OCI-LY7 (cell line): Measurements from ENCODE around the gene SMARCC1. TPM values are rescaled to one million over a fixed set of nuclear protein-coding genes. Genes with fewer than 3 reads are reported as not detected.
A peak's percentile ranks its signal among the peaks of the same experiment; 100 is the strongest.

ENCODE experiments used
- BruUV-seq: library from RNA; stranded (reverse); fragments of 400-500 nt; replicated peaks from 2 replicates; lab custom pipeline; 2021; lab: Mats Ljungman, UMichigan
- CTCF ChIA-PET: fragments of 300-600 bp; sonication (Branson Sonifier 250); formaldehyde crosslinking; loops from one replicate; lab custom pipeline; 2022; ENCODE audit warnings: antibody characterized with exemption; ENCODE audit not compliant: unreplicated experiment; lab: Charles Lee
- POLR2A ChIA-PET: fragments of 300-600 bp; sonication (Branson Sonifier 250); formaldehyde crosslinking; loops from one replicate; lab custom pipeline; 2022; ENCODE audit warnings: antibody characterized with exemption; lab: Charles Lee
- DNase-seq: peaks from one replicate; pipeline ENCODE4 v3.0.0-alpha.2; 2015; ENCODE audit warnings: low spot score
- H2AFZ ChIP-seq: fragments of 200-600 bp; sonication (generic), shearing (Covaris generic); 2 replicates; pipeline ENCODE4 v1.6.1; 2014; ENCODE audit warnings: mild to moderate bottlenecking, antibody characterized with exemption, low read length, moderate library complexity
- H3K27ac ChIP-seq: fragments of 200-600 bp; sonication (generic); 2 replicates; pipeline ENCODE4 v1.5.1; 2014; ENCODE audit warnings: mixed run types, low read depth, mild to moderate bottlenecking, moderate library complexity, low read length, inconsistent platforms; ENCODE audit not compliant: poor library complexity, severe bottlenecking
- H3K36me3 ChIP-seq: fragments of 200-600 bp; sonication (generic); 2 replicates; pipeline ENCODE4 v1.6.1; 2014; ENCODE audit warnings: mild to moderate bottlenecking, antibody characterized with exemption, low read length, moderate library complexity, mixed read lengths; ENCODE audit not compliant: insufficient read depth
- H3K4me1 ChIP-seq: fragments of 200-600 bp; sonication (generic); 2 replicates; pipeline ENCODE4 v1.5.1; 2014; ENCODE audit warnings: mild to moderate bottlenecking, low read length; ENCODE audit not compliant: insufficient read depth, poor library complexity, severe bottlenecking
- H3K4me2 ChIP-seq: fragments of 200-600 bp; sonication (generic); 2 replicates; pipeline ENCODE4 v1.6.1; 2014; ENCODE audit warnings: mild to moderate bottlenecking, low read length
- H3K4me3 ChIP-seq: fragments of 200-600 bp; sonication (generic); 2 replicates; pipeline ENCODE4 v1.5.1; 2014; ENCODE audit warnings: mild to moderate bottlenecking, low read depth, low read length; ENCODE audit not compliant: poor library complexity, severe bottlenecking
- H3K79me2 ChIP-seq: fragments of 200-600 bp; sonication (generic); 2 replicates; pipeline ENCODE4 v1.6.1; 2016; ENCODE audit warnings: low read depth, mild to moderate bottlenecking, low read length, moderate library complexity, mixed read lengths; ENCODE audit not compliant: insufficient read depth
- H3K9me2 ChIP-seq: fragments of 200-600 bp; sonication (generic); 2 replicates; pipeline ENCODE4 v1.6.1; 2016; ENCODE audit warnings: mild to moderate bottlenecking, low read length, mixed read lengths; ENCODE audit not compliant: insufficient read depth
- H3K9me3 ChIP-seq: fragments of 200-600 bp; sonication (generic); 2 replicates; pipeline ENCODE4 v1.6.1; 2014; ENCODE audit warnings: mild to moderate bottlenecking, mixed run types, low read length, mixed read lengths
- H4K20me1 ChIP-seq: fragments of 200-600 bp; sonication (generic); 2 replicates; pipeline ENCODE4 v1.6.1; 2014; ENCODE audit warnings: mild to moderate bottlenecking, antibody characterized with exemption, low read length, moderate library complexity, mixed read lengths; ENCODE audit not compliant: insufficient read depth
- CTCF ChIP-seq: fragments of 200-600 bp; sonication (generic); conservative IDR thresholded peaks from 2 replicates; pipeline ENCODE4 v1.5.1; 2014; ENCODE audit warnings: mild to moderate bottlenecking, antibody characterized with exemption, low read length, moderate library complexity, mixed read lengths
- EZH2phosphoT487 ChIP-seq: fragments of 200-600 bp; sonication (generic); IDR thresholded peaks from 2 replicates; pipeline ENCODE4 v1.6.1; 2018; ENCODE audit warnings: low read depth, borderline replicate concordance, mild to moderate bottlenecking, mixed run types, antibody characterized with exemption, low read length, moderate library complexity, mixed read lengths
- intact Hi-C: fragments of 100-400 bp; cut with micrococcal nuclease; formaldehyde crosslinking; loops from one replicate; pipeline ENCODE4 v1.10.0; 2022; ENCODE audit not compliant: unreplicated experiment
- total RNA-seq, 2 experiments: library from RNA; depleted of rRNA in 1 of 2; stranded (reverse); fragments of >200 nt in 1 of 2; shearing (Covaris generic) in 1 of 2; gene quantifications; 2 replicates each; pipeline ENCODE4 v1.2.3, GENCODE V29; 2014 to 2022

Gene SMARCC1
- total RNA-seq, 2 experiments from 2014 or later, result 83.2 to 176 TPM

GRCh38 chr3:47802734-47803479 lies 21.2 kb upstream of the SMARCC1 start, which contains the start of gene DHX30:
Gene DHX30, plus strand, starts transcription at chr3:47803138. Its CDS starts 7,546 bp downstream, at chr3:47810684.
- peak; percentile 88 for DNase-seq
- POLR2A ChIA-PET, result no interaction called here
- Histone ChIP-seq H3K4me2 (peak within 1 kb of the TSS; percentile 94), H3K27ac (peak within 1 kb of the TSS; percentile 69), H3K79me2 (peaks cover 12% of the 10 kb centered on the region), H3K4me1 (peaks cover 8% of the 10 kb centered on the region), H3K9me3 (no peaks in the 10 kb centered on the region), H3K9me2 (no peaks in the 10 kb centered on the region), H3K4me3 (peak within 1 kb of the TSS; percentile 90), H3K36me3 (peaks cover 12% of the 10 kb centered on the region), H4K20me1 (no peaks in the 10 kb centered on the region), H2AFZ (peak within 1 kb of the TSS; percentile 97)
- CTCF ChIA-PET, result no interaction called here
- intact Hi-C loops, result loop anchor here (5.0 kb wide), 1 partner anchor 281 kb away; no protein-coding TSS in a partner anchor
- no TSS peak for BruUV-seq
- TF ChIP-seq CTCF (no peak), EZH2phosphoT487 (no peak)

- Histone ChIP-seq H3K9me2 (no peaks in the 10 kb centered on the region), H3K36me3 (no peaks in the 10 kb centered on the region), H3K27ac (no peak overlapping the region), H2AFZ (no peak overlapping the region), H3K4me3 (no peak overlapping the region), H3K9me3 (no peaks in the 10 kb centered on the region), H3K79me2 (peaks cover 12% of the 10 kb centered on the region), H3K4me2 (no peak overlapping the region), H4K20me1 (no peaks in the 10 kb centered on the region), H3K4me1 (peaks cover 8% of the 10 kb centered on the region)
- intact Hi-C loops, result loop anchor here (5.0 kb wide), 1 partner anchor 277 kb away; no protein-coding TSS in a partner anchor
- POLR2A ChIA-PET, result no interaction called here
- no peak for DNase-seq
- BruUV-seq, result no TSS peak
- TF ChIP-seq EZH2phosphoT487 (no peak), CTCF (peak; percentile 70)
- CTCF ChIA-PET, result no interaction called here
These were observed 18.0 kb upstream of the SMARCC1 start for GRCh38 chr3:47799733-47800132.

GRCh38 chr3:47794544-47794943 lies 12.9 kb upstream of the SMARCC1 start:
- peaks cover 2% of the 10 kb centered on the region for H3K4me1 ChIP-seq
- H3K4me2 ChIP-seq, result no peak overlapping the region
- CTCF ChIA-PET, result no interaction called here
- H3K79me2 ChIP-seq, result no peaks in the 10 kb centered on the region
- no peak overlapping the region for H3K27ac ChIP-seq
- no peak overlapping the region for H2AFZ ChIP-seq
- TF ChIP-seq EZH2phosphoT487, result no peak
- TF ChIP-seq CTCF, result no peak
- POLR2A ChIA-PET, result interaction anchor here (0.8 kb wide), 1 partner anchor 190 kb away, joined by 5 read pairs; no protein-coding TSS in a partner anchor
- H4K20me1 ChIP-seq, result no peaks in the 10 kb centered on the region
- H3K36me3 ChIP-seq, result no peaks in the 10 kb centered on the region
- intact Hi-C loops, result no loop called here
- H3K9me3 ChIP-seq, result 0 out of 2 replicates have a peak, but pooled peaks cover 4% of the 10 kb centered on the region
- H3K9me2 ChIP-seq, result no peaks in the 10 kb centered on the region
- BruUV-seq, result no TSS peak
- DNase-seq, result no peak
- H3K4me3 ChIP-seq, result no peak overlapping the region
